NCI-H748 treated with DMSO at 0.1 percent for 48 hours (cell line): ENCODE data around the gene TSR3.

ENCODE experiments used
- DNase-seq: peaks from one replicate; lab custom pipeline; 2025; lab: John Stamatoyannopoulos, UW

The TSR3 gene

DNA sequence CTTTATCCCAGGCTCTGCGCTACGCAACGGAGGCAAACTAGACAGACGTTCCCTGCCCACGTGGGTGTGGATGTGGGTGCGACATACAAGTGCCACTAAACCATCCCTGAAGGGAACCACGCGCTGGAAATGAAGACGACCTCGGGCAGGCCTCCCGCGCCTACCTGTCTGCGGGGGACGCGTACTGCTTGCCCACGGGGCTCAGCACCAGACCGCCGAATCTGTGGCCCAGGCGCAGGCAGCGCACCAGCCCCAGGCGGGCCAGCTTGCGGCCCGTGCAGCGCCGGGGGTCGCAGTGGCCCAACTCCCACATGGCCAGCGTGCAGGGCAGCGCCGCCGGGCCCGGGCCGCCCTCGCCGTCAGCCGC lies 480 bp downstream of the TSR3 start:
- no peak for DNase-seq

DNA sequence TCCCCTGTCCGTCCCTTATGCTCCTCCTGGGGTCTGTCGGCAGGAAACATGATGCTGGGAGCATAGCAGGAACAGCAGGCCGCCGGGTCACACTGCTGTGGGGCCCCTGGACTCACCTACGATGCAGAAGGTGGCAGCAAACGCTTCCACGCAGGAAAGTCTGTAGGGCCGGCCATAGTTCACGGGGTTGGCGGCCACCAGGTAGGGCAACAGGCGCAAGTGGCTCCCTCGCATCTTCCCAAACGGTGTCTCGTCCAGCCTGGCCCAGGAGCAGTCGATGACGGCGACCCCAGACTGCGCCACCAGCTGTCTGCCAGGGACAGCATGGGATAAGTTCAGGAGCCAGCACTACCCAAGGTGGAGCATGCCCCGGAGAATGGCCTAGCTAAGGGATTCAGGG lies 987 bp downstream of the TSR3 start:
- DNase-seq, result no peak

DNA sequence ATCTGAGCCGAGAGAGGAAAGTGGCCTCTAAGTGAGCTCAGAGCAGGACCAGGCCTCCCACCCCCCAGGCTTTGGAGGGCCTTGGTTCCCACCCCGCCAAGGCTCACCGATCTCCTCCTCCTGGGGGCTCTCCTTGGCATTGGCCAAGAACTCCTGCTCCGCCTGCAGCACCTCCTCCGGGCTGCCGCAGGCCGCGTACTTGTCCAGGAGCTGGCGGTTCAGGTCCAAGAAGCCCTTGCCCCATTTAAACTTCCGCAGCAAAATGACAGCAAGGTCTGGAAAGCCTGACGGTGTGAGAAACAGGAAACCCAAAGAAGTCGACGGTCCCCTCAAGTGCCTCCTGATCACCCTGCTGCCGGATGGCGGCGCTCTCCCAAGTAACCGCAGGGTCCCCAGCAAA lies 1.7 kb downstream of the TSR3 start:
- DNase-seq, result no peak

DNA sequence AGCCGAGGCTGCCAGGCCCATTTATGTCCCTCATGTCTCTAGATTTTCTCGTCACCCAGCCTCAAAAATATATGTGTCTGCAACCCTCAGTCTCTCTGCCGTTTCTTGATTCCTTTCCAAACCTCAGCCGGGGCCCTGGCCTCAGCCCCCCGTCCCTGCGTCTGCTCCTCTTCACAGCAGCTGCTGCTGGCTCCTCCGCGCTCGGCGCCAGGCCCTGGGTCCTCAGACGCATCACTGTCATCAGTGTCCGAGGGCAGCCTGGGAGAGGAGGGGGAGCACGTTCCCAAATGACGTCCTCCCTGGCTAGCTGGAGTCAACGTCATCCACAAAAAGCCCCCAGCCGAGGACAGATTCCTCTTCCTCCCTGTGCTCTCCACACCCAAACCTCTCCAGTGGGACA lies 2.3 kb downstream of the TSR3 start:
- no peak for DNase-seq

DNA sequence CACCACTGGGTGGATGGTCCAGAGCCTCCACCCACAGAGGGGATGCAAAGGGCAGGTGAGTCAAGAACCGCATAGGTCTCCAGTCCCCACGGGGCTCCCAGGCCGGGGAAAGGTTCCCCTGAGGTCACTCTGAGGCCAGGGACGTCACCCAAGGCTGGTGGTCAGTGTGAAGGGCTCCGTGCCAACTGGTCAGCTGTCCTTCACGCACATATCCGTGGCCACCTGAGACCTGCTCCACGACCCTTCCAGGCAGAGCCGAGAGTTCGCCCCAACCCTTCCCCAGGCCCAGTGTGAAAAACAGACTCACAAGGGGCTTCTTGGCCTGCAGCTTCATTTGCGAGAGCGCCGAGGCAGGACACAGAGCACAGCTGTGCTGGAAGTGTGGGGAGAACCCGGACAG lies 2.8 kb downstream of the TSR3 start:
- DNase-seq, result no peak

DNA sequence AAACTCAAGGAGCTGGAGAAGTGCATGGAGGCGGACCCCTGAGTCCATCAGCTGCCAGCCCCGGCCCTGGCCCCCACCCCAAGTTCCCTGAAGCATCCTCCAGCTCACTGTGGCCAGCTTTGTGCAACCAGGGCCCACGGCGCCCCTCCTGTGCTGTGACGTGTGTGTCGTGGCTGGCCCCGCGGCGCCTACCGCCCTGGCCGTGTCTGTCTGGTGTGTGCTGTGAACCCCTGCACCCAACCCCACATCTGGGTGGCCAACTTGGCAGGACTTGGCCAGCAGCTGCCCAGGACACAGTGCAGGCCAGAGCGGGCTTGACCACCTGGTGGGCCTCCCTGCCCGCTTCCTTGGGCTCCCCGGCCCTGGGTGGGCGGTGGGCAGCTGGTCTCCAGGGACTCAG lies 3.2 kb downstream of the TSR3 start:
- no peak for DNase-seq

DNA sequence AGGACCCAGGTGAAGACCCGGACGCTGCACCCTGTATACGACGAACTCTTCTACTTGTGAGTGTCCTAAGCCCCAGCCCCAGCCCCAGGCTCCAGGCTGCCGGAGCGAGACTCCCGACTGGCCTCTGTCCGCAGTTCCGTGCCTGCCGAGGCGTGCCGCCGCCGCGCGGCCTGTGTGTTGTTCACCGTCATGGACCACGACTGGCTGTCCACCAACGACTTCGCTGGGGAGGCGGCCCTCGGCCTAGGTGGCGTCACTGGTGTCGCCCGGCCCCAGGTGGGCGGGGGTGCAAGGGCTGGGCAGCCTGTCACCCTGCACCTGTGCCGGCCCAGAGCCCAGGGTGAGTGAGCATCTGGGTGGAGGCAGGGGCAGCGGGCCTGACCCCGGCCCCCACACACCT lies 3.7 kb downstream of the TSR3 start:
- no peak for DNase-seq

DNA sequence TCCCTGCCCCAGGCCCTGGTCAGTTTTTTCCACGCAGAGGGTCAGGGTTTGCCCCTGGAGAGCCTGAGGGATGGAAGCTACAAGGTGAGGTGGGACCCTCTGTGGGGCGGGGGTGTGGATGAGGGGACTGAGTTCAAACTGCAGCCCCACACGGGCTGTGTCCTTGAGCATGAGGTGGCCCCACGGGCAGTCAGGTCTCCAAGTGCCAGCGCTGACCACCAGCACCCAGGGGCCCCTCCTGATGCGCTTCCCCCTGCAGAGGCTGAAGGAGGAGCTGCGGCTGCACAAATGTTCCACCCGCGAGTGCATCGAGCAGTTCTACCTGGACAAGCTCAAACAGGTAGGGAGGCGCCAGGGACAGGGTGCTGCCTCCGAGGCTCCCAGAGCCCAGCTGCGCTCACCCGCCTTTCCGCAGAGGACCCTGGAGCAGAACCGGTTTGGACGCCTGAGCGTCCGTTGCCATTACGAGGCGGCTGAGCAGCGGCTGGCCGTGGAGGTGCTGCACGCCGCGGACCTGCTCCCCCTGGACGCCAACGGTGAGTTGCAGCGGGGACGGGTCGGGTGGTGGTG lies 4.3 kb downstream of the TSR3 start:
- DNase-seq, result no peak

DNA sequence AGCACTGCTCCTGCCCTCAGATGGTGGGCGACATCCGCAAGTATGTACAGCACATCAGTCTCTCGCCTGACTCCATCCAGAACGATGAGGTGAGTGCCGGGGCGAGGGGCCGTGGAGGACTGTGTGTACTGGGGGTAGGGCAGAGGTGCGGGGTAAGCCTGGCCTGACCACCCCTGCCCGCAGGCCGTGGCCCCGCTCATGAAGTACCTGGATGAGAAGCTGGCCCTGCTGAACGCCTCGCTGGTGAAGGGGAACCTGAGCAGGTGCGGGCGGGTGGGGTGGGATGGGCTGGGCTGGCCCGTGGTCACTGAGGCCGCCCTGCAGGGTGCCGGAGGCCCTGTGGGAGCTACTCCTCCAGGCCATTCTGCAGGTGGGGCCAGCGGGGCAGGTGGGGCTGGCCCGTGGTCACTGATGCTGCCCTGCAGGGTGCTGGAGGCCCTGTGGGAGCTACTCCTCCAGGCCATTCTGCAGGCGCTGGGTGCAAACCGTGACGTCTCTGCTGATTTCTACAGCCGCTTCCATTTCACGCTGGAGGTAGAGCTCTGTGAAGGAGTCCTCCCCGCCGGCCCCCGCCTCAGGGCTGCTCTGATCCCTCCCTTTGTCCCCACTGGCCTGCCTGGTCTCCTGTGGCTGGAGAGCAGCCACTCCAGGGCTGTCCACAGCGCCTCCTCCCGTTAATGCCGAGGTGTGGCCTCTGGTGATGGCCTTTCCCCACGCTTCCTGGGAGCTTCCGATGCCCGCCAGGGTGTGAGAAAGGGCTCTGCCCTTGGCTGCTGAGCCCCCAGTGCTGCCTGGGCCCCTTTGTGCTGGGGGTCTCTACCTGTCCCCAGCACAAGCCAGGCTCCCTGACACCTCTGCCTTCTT lies 5.0 kb downstream of the TSR3 start:
- DNase-seq, result no peak

DNA sequence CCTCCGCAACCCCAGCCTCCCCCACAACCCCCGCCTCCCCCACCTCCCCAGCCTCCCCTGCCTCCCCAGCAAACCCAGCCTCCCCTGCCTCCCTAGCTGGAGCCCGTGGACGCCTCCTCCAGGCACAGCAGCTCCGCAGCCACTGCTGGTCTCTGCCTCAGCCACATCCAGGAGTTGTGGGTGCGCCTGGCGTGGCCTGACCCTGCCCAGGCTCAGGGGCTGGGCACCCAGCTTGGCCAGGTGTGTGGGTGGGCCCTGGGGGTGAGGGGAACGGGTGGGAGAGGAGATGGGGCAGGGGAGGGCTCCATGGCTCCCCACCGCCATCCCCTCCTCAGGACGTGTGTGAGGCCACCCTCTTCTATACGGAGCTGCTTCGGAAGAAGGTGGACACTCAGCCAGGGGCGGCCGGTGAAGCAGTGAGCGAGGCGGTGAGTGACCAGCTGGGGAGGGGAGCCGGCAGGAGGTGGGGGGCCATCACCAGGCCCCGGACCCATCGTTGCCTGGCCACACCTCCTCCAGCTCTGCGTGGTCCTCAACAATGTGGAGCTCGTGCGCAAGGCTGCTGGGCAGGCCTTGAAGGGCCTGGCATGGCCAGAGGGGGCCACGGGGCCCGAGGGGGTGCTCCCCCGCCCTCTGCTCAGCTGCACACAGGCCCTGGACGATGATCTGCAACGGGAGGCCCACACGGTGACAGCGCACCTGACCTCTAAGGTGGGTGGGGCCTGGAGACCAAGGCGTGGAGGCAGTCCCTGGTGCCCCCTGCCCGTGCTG lies 5.8 kb downstream of the TSR3 start:
- DNase-seq, result no peak

DNA sequence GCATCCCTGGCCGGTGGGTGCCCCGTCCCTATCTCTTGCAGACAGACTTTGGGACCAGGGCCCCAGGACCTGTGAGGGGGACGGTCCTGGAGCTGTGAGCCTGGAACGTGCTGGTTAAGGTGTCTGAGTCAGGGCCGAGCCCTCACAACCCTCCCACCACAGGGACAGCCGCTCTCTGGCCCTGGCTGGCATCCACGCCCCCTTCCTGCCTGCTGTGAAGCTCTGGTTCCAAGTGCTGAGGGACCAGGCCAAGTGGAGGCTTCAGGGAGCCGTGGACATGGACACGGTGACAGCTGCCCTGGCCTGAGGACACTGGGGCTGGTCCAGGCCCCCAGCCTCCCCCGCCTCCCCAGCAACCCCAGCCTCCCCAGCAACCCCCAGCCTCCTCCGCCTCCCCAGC lies 6.6 kb downstream of the TSR3 start:
- no peak for DNase-seq

DNA sequence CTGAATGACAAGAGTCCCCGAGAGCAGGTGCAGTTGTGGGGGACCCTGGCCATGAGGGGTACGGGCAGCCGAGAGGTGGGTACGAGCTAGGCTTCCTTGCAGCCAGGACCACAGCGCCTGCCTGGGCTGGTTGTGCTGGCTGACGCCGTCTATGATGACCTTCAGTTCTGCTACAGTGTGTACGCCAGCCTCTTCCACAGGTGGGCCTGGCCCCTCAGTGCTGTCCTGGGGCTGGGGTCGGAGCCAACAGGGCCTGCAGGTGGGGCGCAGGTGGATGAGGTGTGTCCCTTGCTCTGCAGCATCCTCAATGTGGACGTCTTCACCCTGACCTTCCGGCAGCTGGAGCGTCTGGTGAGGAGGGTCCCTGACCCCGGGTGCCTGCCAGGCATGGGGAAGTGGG lies 7.2 kb downstream of the TSR3 start:
- no peak for DNase-seq

DNA sequence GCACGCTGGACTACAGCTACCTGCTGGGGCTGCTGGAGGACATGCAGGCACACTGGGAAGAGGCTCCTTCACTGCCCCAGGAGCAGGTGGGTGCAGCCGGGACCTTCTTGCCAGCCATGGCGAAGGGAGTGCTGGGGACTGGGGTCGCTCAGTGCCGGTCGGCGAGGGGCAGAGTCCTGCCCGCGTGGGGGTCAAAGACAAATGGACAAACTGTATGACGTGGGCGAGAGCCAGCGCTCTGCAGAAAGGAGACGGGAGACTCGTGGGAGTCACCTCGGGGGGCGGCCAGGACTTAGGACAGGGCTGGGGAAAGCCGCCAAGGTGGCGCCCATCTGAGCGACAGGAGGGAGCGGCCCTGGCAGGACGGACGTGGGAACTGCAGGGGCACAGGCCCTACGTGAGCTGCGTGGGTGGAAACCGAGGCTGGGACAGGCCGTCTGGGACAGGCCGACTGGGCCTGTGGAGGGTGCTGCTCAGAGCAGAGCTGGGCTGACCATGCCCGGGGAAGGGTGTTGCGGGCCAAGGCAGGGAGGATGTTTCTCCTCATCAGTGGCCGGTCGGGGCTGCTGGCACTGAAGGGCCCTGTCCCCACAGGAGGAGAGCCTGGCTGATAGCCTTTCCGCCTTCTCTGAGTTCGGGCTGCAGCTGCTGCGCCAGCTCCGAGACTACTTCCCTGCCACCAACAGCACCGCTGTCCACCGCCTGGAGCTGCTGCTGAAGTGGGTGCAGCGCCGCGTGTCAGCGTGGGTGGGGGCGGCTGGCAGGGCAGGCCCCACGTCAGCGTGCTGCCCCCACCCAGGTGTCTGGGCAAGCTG lies 8.0 kb downstream of the TSR3 start:
- no peak for DNase-seq

DNA sequence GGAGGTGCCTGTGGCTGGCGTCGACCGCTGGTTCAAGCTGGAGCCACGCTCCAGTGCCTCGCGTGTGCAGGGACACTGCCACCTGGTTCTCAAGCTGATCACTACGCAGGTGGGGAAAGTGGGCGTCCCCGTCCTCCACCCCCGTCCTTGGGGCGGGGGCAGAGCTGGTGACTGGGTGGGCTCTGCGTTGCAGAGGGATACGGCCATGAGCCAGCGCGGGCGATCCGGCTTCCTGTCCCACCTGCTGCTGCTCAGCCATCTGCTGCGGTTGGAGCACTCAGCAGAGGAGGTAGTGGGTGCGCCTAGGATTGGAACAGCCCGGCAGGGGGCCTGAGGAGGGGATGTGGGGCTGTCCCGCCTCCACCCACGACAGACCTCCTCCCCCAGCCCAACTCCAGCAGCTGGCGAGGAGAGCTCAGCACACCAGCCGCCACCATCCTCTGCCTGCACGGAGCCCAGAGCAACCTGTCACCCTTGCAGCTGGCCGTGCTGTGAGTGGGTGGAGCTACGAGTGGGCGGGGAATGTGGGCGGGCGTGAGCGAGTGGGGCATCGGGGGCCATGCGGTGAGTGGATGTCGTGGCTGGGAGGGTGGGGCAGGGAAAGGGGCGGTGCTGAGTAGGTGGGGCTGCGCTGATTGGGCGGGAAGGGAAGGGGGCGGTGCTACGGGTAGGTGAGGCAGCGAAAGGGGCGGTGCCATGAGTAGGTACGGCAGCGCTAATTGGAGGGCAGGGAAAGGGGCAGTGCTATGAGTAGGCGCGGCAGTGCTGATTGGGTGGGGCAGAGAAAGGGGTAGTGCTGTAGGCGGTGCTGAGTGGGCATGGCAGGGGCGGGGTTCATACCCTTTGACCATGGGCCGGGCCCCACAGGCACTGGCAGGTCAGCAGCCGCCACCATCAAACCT lies 8.9 kb downstream of the TSR3 start:
- peak; percentile 84 for DNase-seq

DNA sequence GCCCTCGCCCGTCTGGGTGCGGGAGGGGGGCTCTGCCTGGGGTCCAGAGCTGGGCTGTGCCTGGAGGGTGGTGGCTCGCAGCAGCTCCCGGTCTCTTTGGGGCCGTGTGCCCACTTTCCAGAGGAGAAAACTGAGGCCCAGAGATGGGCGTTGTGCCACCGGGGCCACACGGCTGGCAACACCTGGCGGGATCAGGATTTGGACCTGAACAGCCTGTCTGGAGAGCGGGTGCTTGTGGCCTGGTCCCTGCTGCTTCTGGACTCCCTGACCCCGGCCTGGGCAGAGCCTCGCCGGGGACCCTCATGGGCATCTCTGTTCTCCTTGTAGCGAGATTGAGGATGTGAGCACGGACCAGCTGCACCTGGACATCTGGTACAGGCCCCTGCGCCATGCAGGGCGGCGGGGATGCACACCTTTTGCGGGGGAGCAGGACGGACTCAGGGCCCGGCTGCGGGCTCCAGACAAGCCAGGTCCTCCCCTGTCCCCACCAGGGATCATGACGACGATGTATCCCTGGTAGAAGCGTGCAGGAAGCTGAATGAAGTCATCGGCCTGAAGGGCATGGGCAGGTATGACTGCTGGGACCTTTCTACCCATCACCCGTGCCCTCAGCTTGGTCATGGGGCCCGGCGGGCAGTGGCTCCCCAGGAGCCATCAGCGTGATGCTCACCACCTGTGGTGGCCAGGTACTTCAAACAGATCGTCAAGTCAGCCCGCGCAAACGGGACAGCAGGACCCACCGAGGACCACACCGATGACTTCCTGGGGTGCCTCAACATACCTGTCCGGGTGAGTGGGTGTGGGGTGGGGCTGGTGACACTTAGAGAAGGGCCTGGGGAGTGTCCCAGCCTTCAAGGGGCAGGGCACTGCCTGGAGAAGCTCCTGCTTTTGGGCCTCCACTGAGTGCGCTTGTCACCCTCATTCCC lies 9.9 kb downstream of the TSR3 start:
- no peak for DNase-seq

DNA sequence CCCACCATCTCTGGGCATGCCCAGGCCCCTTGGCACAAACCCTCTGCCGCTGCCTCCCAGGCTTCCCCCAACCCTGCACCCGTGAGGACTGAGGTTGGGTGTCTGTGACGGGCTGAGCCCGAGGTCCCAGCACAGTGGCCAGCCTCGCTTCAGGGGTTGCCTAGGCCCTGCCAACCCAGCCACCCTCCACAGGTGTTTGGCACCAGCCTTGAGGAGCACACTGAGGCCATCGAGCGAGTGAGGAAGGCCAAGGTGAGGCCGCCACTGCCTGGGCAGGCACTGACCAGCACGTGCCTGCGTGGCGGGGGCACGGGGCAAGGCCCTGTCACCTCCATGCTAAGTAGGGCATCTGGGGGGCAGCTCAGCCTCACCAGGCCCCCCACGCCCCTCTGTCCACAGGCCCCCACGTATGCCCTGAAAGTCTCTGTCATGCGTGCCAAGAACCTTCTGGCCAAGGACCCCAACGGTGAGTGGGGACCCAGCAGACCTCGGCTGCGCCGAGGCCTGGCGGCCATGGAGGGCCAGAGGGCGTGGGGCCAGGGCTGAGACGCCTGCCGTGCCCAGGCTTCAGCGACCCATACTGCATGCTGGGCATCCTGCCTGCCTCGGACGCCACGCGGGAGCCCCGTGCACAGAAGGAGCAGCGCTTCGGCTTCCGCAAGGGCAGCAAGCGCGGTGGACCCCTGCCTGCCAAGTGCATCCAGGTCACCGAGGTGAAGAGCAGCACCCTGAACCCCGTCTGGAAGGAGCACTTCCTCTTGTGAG lies 10.8 kb downstream of the TSR3 start:
- DNase-seq, result no peak

DNA sequence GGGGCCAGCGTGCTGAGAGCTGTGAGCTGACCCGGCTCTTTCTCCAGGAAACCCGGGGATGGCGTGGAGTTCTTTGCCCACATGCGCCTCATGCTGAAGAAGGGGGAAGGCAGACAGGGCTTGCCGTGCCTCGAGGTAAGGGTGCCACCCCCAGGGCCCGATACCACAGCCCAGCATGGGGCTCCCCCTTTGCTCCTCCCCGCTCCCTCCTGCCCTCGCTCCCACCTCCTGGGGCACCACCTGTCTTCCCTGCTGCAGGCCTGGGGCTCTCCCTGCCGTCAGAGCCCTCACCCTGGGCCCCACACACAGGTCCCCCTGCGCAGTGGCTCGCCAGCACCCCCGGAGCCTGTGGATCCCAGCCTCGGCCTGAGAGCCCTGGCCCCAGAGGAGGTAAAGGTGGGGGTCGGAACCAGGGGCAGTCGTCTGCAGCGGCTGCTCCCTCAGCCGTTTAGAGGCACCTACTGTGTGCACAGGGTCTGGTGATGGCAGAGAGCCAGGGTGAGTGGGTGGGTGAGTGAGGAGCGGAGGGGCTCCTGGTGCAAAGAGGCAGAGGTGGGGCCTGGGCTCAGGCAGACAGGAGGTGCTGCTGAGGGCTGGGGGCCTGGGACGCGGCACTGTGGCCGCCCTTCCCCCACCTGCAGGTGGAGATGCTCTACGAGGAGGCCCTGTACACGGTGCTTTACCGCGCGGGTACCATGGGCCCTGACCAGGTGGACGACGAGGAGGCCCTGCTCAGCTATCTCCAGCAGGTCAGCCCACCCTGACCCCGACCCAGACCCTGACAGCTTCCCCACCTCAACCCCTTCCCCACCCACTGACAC lies 12.6 kb downstream of the TSR3 start:
- no peak for DNase-seq

DNA sequence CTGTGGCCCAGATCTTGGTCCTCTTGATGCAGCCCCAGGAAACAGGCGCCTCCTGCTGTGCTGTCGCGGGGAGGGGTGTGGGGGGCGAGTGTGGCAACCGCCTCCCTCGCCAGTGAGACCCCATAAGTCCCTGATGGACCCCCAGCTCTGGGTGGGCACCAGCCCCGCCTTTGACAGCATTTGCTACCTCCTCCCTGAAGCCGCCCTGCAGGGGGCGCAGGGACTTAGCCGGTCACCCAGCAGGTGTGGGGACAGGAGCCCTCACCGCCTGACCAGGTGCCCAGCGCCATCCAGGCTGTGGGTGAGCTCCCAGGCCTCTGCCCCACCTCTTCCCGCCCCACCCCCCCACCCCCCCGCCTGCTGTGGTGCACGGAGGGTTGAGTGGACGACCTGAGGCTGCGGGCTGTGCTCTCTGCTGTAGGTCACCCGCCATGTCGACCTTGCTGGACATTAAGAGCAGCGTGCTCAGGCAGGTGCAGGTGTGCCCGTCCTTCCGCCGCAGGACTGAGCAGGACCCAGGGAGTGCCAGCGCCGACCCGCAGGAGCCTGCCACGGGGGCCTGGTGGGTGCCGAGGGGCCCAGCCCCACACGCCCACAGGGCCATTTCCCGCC lies 13.5 kb downstream of the TSR3 start:
- no peak for DNase-seq
